Activated CD4-positive, alpha-beta T cell treated with anti-CD3 and anti-CD28 coated beads for 4 hours (primary cell): ENCODE data around the gene MRPL55.

Experiments used
- DNase-seq, 2 donors: peaks; one replicate each; pipeline ENCODE4 v3.0.0-alpha.2; 2020

Gene MRPL55

DNA sequence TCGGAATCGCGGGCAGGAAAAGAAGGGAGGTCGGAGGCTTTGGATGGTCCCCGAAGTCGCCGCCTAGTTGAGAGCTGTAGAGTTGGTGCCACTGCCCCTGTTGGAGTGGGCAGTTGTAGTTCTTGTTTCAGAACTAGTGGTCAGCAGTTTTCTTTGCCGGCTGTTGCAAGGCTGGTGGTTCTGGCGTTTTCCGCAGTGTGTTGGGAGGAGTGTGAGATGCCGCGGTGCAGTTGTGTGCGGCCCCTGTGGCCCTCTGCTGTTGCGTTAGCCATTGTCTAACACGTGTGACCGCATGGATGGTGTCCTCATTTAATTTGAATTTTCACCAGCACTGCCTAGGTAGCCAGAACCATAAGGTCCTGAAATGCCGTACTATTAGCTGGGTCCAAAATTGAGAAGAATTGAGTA is 25.2 kb downstream of the MRPL55 start:
- DNase-seq, result no peak

GRCh38 chr1:228082918-228083870 is 25.9 kb downstream of the MRPL55 start:
- DNase-seq, result peak in 1 of 2 donors; percentile 17

- peak; percentile 91 for DNase-seq
Observed at GRCh38 chr1:228082214-228082917, 26.7 kb downstream of the MRPL55 start, which contains the start of gene ARF1. ARF1 (plus strand) TSS chr1:228082708; CDS start chr1:228097115, 14,407 bp downstream.

DNA sequence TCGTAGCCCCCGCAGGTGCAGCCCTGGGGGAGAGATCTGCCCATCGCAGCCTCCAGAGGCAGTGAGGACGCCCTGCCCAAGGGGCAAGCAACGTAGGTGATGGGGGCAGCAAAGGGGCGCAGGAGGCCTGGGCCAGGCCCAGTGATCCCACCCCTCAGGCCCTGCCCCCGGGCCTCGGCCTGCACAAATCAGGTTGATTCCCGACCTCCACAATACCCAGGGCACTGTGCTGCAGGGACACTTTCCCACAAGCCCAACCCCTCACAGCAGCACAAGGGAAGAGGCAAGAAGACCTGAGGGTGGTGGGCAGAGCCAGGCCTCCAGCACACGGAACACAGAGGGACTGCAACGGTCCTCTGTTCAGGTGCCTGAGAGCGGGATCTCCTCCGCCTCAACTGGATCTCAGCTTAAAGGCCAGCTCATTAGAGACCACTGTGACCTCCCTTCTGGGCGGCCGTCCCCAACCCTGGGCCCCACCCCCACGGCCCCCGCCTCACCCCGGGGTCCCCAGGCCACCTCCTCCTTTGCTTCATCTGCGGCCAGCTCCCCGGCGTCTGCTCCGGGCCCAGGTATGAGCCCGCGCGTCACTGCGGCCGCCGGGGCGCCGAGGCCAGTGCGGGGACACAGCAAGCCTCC is 27.4 kb downstream of the MRPL55 start:
- DNase-seq, result peak in 1 of 2 donors; percentile 11

DNA sequence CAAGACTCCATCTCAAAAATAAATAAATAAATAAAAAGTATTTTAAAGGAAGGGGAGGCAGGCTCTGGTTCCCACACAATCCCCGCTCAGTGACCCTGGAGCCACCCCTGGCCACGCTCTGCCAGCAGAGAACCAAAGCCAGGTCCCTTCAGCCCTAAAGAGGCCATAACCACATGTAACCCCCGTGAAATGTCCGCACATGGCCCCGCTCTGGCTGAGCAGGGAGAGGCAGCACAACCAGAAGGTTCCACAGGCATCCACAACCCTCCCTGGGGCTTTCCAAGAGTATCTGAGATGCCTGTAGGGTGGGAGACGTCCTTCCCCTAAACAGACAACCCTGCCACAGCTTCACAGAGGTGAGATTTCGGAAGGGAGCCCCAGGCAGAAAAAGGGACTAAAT is 28.0 kb downstream of the MRPL55 start:
- DNase-seq, result no peak

- no peak for DNase-seq
Observed at GRCh38 chr1:228079601-228080263, 29.4 kb downstream of the MRPL55 start.

GRCh38 chr1:228079013-228079412 is 30.1 kb downstream of the MRPL55 start:
- no peak for DNase-seq

DNA sequence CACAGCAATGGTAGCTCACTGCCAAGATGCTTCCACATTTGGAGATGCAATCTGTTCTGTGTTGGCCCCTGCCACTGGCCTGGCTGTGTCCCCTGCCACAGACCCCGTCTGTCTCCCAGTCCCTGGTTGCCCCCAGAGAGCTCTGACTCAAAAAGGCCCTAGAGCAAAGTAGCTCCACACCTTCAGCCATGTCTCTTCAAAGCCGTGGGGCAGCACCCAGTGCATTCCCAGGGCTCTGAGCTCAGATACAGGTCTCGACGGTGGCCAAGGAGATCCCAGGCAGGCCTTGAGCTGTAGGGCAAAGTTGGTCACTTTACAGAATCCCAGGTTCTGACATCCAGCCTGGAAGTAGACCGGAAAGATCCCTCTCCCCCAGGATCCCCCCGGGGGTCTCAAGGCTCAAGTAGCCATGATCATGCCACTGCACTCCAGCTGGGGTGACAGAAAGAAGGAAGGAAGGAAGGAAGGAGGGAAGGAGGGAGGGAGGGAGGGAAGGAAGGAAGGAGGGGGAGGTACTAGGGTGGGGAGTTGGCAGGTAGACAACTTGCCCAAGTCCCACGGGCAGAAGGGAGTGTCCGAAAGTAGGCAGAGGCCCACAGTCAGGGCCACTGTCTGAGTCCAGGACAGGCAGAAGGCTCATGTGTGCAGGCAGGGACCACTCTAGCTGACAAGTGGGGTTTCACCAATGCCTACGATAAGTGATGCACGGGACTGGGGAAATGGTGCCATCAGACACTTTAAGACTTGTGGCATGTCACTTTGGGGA is 31.4 kb downstream of the MRPL55 start:
- DNase-seq, result no peak

DNA sequence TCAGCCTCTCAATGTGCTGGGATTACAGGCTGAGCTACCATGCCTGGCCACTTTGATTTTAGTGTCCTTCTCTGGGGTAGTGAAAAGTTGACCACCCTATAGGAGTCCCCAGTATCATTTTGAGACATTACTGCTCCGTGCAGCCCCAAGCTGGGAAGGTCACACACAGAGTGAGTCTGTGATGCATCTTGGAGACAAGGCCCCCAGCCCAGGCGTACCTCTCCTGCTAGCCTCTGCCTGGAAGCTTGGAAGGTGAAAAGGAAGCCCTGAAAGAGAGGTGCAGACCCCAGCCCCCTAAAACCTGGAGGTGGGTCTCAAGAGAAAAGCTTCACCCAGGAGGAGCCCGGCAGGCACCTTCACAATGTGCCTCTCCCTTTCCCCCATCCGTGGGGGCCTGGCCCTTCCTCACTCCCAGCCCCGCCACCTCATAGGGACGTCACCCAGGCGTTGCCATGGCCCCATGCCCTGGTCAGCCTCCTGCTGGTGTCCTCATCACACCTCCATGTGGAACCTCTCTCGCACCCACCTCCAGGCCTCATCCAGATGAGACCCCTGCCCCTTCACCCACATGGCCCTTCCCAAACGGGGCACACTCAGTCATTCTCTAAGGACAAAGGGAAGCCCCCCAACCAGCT is 32.2 kb downstream of the MRPL55 start:
- no peak for DNase-seq

- no peak for DNase-seq
Observed at GRCh38 chr1:228075801-228076271, 33.3 kb downstream of the MRPL55 start.

GRCh38 chr1:228074954-228075730 is 34.0 kb downstream of the MRPL55 start:
- no peak for DNase-seq

DNA sequence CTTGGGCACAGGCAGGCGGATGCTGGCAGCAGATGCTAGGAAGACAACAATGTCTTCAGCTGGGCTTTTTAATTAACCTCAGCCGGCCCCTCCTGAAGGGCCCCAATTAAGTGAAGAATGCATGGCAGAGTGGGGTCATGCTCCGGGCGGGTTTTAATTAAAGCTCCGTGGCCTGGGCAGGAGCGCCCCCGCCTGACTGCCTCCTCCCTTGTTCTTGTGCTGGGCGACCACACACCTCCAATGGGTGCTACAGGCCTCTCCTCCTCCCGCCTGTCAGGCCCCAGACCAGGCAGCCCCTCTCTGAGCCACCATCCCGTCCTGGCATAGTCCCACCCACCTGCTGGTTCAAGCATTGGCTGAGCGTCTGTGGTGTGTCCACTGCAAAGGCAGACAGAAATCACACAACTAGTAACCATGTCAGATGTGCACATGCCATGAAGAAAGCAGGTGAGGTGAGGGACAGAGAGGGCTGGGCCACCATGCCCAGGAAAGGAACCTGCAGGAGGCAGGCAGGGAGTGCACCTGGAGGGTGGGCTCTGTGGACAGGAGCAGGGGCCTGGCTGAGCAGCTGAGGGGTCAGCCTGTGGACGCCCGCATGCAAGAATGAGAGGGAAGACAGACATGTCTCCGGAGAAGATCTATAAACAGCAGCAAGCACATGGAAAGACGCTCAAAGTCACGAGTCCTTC is 35.1 kb downstream of the MRPL55 start:
- DNase-seq, result no peak

GRCh38 chr1:228073061-228073856 is 35.8 kb downstream of the MRPL55 start:
- DNase-seq, result no peak

DNA sequence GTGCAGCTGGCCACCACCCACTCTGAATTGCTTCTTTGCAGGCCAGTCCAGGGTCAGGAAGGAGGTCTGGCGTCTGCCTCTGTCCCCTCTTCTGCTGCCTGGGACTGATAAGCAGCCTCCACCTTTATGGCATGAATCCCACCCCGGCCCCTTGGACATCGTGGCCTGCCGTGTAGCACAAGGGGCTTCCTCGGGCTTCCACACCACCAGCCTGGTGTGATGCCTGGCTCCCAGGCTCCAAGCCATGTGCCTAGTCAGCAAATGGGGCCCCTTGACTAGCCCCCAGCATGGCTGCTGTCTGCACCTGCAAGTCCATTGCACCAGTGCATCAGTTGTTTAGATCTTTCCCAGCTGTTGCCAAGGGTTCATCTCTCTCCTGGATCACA is 36.4 kb downstream of the MRPL55 start:
- DNase-seq, result no peak

- DNase-seq, result no peak
Observed at GRCh38 chr1:228071839-228072657, 37.1 kb downstream of the MRPL55 start.

DNA sequence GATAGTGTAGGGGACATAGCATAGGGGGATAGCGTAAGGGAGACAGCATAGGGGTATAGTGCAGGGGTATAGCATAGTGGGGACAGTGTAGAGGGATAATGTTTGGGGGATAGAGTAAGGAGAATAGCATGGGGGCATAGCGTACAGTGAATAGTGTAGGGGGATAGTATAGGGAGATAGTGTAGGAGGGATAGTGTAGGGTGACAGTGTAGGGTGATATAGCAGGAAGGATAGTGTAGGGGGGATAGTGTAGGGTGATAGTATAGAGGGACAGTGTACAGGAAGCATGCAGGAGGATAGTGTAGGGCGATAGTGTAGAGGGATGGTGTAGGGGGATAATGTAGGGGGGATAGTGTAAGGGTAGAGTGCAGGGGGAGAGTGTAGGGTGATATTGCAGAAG is 38.2 kb downstream of the MRPL55 start:
- no peak for DNase-seq

DNA sequence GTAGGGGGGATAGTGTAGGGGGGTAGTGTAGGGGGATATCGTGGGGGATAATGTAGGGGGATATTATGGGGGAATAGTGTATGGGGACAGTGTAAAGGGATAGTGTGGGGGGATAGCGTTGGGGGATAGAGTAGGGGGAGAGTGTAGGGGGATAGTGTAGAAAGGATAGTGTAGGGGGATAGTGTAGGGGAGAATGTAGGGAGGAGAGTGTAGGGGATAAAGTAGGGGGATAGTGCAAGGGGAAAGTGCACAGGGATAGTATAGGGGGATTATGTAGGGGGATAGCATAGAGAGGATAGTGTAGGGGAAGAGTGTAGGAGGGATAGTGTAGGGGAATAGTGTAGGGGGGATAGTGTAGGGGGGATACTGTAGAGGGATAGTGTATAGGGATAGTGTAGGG is 38.9 kb downstream of the MRPL55 start:
- DNase-seq, result no peak

- DNase-seq, result no peak
Observed at GRCh38 chr1:228068359-228068758, 40.7 kb downstream of the MRPL55 start.
